Activated T-helper 1 cell treated with anti-CD3 and anti-CD28 coated beads, Interleukin-12 subunit alpha, Interleukin-12 subunit beta, Interleukin-2, Interleukin-4 antibody, amounts not matched to agents 30 ng/mL and 10 ng/mL and 1 ng/mL, durations not matched to agents 14 hours and 24 hours and 36 hours (primary cell): Measurements from ENCODE around the gene NPNT. TPM values are rescaled to one million over a fixed set of nuclear protein-coding genes. Genes with fewer than 3 reads are reported as not detected.
A peak's percentile ranks its signal among the peaks of the same experiment; 100 is the strongest.

Experiments used
- DNase-seq: peaks from one replicate; pipeline ENCODE4 v3.0.0; 2021; ENCODE audit warnings: low spot score
- H3K27ac Mint-ChIP-seq: one replicate; pipeline ENCODE4 v1.8.0; 2021; ENCODE audit warnings: mild to moderate bottlenecking, mixed read lengths
- H3K27me3 Mint-ChIP-seq: one replicate; pipeline ENCODE4 v1.8.0; 2022; ENCODE audit warnings: mild to moderate bottlenecking, moderate library complexity, mixed read lengths; ENCODE audit not compliant: insufficient read depth
- H3K36me3 Mint-ChIP-seq: one replicate; pipeline ENCODE4 v1.8.0; 2021; ENCODE audit warnings: low read depth, mixed read lengths
- H3K4me1 Mint-ChIP-seq: one replicate; pipeline ENCODE4 v1.8.0; 2021; ENCODE audit warnings: low read depth, mixed read lengths
- H3K4me3 Mint-ChIP-seq: one replicate; pipeline ENCODE4 v1.8.0; 2021; ENCODE audit warnings: mild to moderate bottlenecking, moderate library complexity, mixed read lengths
- H3K9me3 Mint-ChIP-seq: one replicate; pipeline ENCODE4 v1.8.0; 2021; ENCODE audit warnings: mixed read lengths
- intact Hi-C: fragments of 100-400 bp; cut with micrococcal nuclease; formaldehyde crosslinking; loops from one replicate; pipeline ENCODE4 v1.15.1; 2024
- total RNA-seq: library from RNA; stranded (reverse); gene quantifications from 2 replicates; pipeline ENCODE4 v1.2.3, GENCODE V29; 2022

NPNT gene
- total RNA-seq, 1 donor from 2014 or later: not detected

DNA sequence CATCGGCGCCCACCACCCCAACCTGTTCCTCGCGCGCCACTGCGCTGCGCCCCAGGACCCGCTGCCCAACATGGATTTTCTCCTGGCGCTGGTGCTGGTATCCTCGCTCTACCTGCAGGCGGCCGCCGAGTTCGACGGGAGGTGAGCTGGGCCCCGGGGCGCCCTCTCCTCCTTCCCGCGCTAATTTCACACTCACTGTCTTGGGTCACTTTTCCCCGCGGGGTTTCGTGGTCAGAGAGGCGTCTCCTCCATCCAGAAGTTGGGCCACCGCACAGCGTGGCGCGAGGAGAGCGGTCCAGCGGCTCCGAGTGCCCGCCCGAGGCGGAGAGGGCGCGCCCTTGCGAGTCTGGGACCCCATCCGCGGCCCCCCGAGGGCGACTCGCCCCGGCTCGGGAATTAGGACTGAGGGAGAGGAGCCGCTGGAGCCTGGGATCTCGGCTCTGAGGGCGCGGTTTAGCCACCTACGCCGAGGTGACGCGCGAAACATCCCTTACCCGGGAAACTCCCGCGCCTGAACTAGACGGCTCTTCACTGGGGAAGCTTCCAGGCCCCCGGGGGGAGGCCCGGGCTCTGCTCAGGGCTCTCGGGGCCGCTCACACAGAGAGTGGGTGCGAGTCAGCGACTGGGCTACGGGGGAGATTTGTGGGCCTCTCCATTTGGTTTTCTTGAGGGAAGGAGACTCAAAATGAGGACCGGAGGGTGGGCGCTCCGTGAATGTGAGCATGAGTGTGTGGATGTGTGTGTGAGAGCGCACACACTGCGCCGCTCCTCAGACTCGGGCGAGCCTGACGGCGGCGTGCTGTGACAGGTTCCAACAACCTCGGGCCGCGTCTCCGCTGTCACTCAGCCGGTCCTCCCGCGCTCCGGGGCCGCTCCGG lies 551 bp downstream of the NPNT start:
- H3K4me3 Mint-ChIP-seq: peak overlapping the region; percentile 73
- H3K4me1 Mint-ChIP-seq: no peaks in the 10 kb centered on the region
- no peak for DNase-seq

DNA sequence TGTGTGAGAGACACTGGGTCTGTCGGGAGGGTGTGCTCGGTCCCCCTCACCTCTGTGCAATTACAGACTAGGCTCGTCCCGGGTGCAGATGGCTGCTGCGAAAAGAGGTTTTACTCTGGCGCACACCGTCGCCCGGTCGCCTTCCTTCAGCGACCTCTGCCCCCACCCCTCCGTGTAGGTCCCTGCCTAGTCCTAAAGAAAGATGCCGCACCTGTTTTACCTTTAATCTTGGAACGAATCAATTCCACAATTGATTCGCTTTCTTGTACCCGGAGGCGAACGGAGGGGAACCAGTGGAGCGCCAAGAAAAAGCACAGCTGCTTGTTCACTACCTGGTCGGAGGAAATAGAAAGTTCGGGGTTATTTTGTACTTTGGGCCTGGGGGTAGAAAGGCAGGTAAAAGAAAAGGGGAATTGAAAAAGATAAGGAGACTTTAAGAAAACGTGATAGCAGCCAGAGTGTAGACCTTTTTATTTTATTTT lies 1.2 kb downstream of the NPNT start:
- Mint-ChIP-seq H3K36me3 (no peaks in the 10 kb centered on the region), H3K9me3 (no peaks in the 10 kb centered on the region), H3K4me1 (no peaks in the 10 kb centered on the region), H3K27me3 (peaks cover 61% of the 10 kb centered on the region), H3K4me3 (peak overlapping the region; percentile 73), H3K27ac (no peak overlapping the region)
- DNase-seq: no peak
- intact Hi-C loops: loop anchor here (10.0 kb wide), 1 partner anchor 192 kb away; the partner anchor contains the start of genes GSTCD and INTS12

More for the DNA sequence above, 551 bp downstream of the NPNT start:
- peak overlapping the region; percentile 61 for H3K27ac Mint-ChIP-seq
- intact Hi-C loops: loop anchor here (10.0 kb wide), 1 partner anchor 191 kb away; the partner anchor contains the start of genes GSTCD and INTS12
- H3K9me3 Mint-ChIP-seq: no peaks in the 10 kb centered on the region
- peaks cover 57% of the 10 kb centered on the region for H3K27me3 Mint-ChIP-seq
- H3K36me3 Mint-ChIP-seq: no peaks in the 10 kb centered on the region

DNA sequence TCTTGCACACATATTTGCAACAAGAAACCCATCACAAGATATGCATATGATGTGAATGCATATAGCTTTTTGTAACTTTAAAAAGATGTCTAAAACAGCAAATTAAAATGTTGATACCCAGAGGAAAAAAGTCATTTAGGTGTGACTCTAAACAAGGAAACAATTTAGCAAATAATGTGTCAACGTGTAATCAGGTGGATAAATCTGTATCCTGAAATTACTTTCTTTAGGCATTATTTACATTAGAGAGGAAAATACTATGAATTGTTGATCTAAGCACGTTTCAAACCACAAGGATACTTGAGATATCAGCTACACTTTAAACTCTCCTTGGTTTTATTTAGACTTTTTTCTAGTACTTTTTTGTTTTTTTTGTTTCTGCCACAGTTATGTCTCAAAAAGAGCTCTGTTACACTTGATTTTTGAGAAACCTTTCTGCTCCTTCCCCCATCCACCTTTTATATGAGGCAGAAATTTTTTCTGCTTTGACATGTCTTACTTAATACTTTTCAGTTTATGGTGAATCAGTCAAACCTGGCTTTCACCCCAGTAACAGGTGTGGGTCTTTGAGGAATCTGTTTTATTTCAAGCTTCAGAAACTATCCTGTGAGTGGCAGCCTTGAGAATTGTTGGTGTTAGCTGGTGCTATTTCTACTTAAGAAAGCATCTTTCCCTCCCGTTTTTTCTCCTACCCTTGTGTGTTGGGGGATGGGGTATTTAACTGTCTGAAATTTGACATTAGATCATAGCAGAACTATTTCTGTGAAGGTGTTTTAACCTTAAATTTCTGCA lies 1.9 kb downstream of the NPNT start:
- peaks cover 63% of the 10 kb centered on the region for H3K27me3 Mint-ChIP-seq
- no peaks in the 10 kb centered on the region for H3K4me1 Mint-ChIP-seq
- no peak overlapping the region for H3K4me3 Mint-ChIP-seq
- intact Hi-C loops: loop anchor here (10.0 kb wide), 1 partner anchor 192 kb away; the partner anchor contains the start of genes GSTCD and INTS12
- H3K36me3 Mint-ChIP-seq: no peaks in the 10 kb centered on the region
- H3K9me3 Mint-ChIP-seq: no peaks in the 10 kb centered on the region
- no peak overlapping the region for H3K27ac Mint-ChIP-seq
- no peak for DNase-seq

DNA sequence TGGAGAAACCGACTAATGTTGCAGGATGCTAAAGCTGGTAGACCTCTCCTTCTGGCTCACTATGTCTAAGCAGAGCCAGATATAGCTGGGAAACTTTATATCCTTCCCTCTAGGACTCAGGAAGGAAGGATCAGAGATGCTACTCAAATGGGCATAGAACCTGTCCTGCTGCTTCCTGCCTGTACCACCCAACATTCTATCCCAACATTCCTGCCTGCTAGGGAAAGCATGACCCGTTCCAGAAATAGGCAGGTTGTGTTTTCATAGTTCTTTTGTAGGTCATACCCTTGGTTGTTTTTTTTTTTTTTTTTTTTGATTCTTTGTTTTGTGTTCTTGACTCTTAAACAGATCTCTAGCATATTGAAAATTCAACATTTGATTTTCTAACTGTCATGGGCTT lies 5.3 kb downstream of the NPNT start:
- H3K27ac Mint-ChIP-seq: no peak overlapping the region
- H3K4me3 Mint-ChIP-seq: no peak overlapping the region
- no peaks in the 10 kb centered on the region for H3K4me1 Mint-ChIP-seq
- H3K27me3 Mint-ChIP-seq: peaks cover 39% of the 10 kb centered on the region
- H3K36me3 Mint-ChIP-seq: no peaks in the 10 kb centered on the region
- no peak for DNase-seq
- intact Hi-C loops: no loop called here
- no peaks in the 10 kb centered on the region for H3K9me3 Mint-ChIP-seq

DNA sequence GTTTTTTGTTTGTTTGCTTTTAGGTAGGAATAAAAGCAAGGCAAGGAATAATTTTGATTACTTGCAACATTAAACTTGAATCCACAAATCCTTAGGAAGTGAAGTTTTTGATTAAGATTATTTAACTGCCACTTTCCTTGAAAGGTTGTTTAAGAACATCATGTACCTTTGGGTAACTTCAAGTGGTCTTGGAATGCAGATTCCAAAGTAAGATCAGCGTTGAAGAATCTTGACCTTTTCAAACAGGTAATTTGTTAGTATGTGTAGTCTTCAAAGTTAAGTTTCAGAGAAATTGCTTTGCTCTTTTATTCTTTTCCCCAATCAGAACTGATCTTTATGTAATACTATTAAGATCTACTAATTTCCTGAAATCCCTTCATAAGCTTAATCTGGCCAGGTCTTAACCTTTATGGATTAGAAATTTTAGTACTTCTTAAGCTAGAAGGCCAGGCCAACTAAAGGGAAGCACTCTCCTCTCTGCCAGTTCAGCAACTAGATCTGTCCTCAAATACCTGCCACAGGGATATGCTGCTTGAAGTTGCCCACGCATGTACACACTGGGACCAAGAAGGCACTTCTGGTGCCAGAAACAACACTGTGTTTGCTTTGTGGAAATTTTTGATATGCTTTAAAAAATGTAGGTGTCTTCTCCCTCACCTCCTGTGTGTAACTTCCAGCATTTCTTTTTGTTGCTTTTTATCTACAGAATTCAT lies 7.4 kb downstream of the NPNT start:
- no peak for DNase-seq
- H3K36me3 Mint-ChIP-seq: no peaks in the 10 kb centered on the region
- no peak overlapping the region for H3K4me3 Mint-ChIP-seq
- H3K27me3 Mint-ChIP-seq: peaks cover 27% of the 10 kb centered on the region
- no peak overlapping the region for H3K27ac Mint-ChIP-seq
- H3K9me3 Mint-ChIP-seq: no peaks in the 10 kb centered on the region
- no peaks in the 10 kb centered on the region for H3K4me1 Mint-ChIP-seq
- intact Hi-C loops: no loop called here

DNA sequence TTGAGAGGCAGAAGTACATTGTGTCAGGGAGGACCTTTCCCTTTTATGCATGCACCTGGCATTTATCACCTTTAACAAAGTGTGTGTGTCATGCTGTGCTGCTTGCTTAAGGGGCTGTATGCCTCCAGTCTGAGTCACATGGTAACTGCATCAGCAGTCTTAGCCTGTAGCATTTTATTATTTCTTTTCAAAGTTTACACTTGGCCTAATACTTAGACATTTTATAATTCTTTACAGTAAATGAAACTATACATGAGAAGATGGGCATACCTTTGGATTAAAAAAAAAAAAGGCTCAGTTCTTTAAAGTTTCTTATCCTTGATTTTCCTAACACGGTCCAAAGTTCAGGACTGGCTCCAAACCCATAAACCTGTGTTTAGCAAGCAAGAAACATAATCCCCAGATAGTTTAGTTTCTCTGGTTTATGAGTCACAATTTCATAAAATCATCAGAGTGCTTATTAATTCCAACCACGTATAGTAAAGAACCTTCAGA lies 14.6 kb downstream of the NPNT start:
- H3K4me3 Mint-ChIP-seq: no peak overlapping the region
- H3K27me3 Mint-ChIP-seq: no peaks in the 10 kb centered on the region
- H3K36me3 Mint-ChIP-seq: no peaks in the 10 kb centered on the region
- no peak for DNase-seq
- intact Hi-C loops: no loop called here
- no peak overlapping the region for H3K27ac Mint-ChIP-seq
- H3K9me3 Mint-ChIP-seq: no peaks in the 10 kb centered on the region
- no peaks in the 10 kb centered on the region for H3K4me1 Mint-ChIP-seq

DNA sequence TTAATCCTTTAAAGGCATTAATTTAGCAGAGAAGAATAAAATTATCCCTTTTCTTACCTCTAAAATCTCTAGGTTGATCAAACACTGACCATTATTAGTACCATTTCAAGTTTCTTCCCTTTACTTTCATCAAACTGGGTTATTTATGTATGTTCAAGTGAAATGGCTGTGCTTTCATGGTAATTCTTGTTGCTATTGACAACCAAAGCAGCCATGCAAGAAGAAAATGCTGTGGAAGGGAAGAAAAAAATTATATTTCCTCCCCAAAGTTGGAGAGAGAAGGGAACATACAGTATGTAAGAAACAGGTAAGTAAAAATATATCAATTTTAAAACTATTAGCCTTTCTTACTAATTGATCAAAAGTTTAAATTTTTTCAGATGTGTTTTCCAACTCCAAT lies 16.2 kb downstream of the NPNT start:
- no peaks in the 10 kb centered on the region for H3K36me3 Mint-ChIP-seq
- H3K27me3 Mint-ChIP-seq: no peaks in the 10 kb centered on the region
- no peaks in the 10 kb centered on the region for H3K4me1 Mint-ChIP-seq
- H3K27ac Mint-ChIP-seq: no peak overlapping the region
- intact Hi-C loops: no loop called here
- DNase-seq: no peak
- H3K4me3 Mint-ChIP-seq: no peak overlapping the region
- no peaks in the 10 kb centered on the region for H3K9me3 Mint-ChIP-seq

DNA sequence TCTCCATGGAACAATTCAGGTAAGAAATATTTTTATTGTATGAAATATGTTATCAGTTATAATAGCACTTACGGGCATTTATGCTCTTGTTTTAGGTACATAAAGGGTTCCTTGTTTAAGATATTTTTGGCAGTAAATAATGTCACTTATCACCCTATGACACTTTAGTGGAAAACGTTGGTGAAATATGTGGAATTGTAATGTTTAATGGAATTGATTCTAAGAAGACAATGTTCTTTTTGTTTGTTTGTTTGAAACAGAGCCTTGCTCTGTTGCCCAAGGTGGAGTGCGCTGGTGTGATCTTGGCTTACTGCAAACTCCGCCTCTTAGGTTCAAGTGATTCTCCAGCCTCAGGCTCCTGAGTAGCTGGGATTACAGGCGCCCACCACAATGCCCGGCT lies 17.4 kb downstream of the NPNT start:
- Mint-ChIP-seq H3K4me1 (no peaks in the 10 kb centered on the region), H3K4me3 (no peak overlapping the region), H3K27ac (no peak overlapping the region), H3K27me3 (no peaks in the 10 kb centered on the region), H3K36me3 (no peaks in the 10 kb centered on the region), H3K9me3 (no peaks in the 10 kb centered on the region)
- intact Hi-C loops: no loop called here
- DNase-seq: no peak

DNA sequence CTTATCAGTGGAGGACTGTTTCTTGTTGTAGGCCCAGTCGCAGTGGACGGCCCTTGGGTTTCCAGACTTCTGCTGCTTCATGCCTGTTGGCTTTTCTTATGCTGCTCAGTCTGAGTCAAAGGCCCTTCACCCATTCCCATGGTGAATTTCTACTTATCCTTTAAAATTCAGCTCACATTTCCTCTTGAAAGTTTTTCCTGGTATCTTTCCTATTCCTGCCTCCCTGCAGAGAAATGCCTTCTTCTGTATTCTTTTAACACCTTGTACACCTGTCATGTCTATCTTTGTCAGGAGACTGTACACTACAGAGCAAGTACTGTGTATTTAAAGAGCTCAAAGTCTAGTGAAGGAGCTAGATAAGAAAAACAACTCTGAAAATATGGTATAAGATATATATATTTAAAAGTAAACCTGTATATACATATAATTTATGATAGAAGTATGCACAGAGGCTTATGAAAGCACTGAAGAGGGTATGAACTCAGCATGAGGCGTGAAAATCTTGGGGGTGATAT lies 22.0 kb downstream of the NPNT start:
- intact Hi-C loops: no loop called here
- Mint-ChIP-seq H3K9me3 (no peaks in the 10 kb centered on the region), H3K27ac (no peak overlapping the region), H3K4me1 (no peaks in the 10 kb centered on the region), H3K27me3 (no peaks in the 10 kb centered on the region), H3K36me3 (no peaks in the 10 kb centered on the region), H3K4me3 (no peak overlapping the region)
- no peak for DNase-seq

DNA sequence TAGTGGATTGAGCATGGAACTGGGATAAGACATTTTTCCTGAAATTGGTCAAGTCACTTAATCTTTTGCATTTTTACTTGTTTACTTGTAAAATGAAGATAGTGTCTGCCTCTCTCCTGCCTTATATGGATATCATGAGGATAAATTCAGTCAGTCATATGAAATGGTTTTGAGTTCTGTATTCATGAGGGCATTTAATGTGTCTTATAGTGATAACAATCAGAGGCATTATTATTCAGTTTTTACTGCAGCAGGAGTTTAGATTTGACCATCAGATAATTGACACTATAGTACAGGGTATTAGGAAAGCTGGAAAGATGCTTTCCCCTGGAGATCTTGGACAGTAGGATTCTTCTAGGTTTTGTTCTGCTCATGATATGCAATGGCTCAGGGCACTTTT lies 26.0 kb downstream of the NPNT start:
- no peaks in the 10 kb centered on the region for H3K4me1 Mint-ChIP-seq
- intact Hi-C loops: no loop called here
- H3K4me3 Mint-ChIP-seq: no peak overlapping the region
- no peak for DNase-seq
- no peaks in the 10 kb centered on the region for H3K36me3 Mint-ChIP-seq
- no peak overlapping the region for H3K27ac Mint-ChIP-seq
- H3K9me3 Mint-ChIP-seq: no peaks in the 10 kb centered on the region
- no peaks in the 10 kb centered on the region for H3K27me3 Mint-ChIP-seq

DNA sequence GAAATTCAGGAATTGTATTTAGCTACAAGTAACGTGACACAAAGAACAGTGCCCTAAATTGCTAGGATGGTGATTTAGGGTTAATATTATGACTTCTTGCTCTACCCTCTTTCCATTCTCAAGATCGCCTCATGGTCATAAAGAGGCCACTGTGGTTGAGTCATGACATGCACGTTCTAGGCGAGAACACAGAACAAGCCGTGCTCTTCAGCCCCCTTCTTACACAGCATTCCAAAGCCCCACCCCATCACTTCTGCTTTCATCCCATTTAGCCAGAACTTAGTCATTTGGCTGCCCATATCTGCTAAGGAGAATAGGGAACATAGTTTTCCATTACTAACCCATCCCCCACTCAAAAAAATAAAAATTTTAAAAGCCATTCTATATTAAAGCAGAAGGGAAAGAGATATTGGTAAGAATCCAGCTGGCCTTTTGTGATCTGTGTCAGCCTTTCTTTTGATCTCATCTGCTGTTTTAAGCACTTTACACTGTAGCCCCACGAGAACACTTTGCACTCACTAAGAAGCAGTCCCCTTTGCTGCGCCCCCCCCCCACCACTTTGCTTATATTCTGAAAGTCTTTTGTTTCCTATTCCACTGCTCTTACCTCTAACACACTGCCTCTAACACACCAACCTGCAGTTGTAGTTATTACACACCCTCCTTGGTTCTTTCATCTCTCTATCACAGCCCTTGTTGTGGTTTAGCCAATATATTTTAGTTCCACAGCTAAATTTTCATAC lies 28.4 kb downstream of the NPNT start:
- Mint-ChIP-seq H3K4me3 (no peak overlapping the region), H3K27me3 (no peaks in the 10 kb centered on the region), H3K4me1 (no peaks in the 10 kb centered on the region), H3K9me3 (no peaks in the 10 kb centered on the region), H3K27ac (no peak overlapping the region), H3K36me3 (no peaks in the 10 kb centered on the region)
- intact Hi-C loops: no loop called here
- no peak for DNase-seq

DNA sequence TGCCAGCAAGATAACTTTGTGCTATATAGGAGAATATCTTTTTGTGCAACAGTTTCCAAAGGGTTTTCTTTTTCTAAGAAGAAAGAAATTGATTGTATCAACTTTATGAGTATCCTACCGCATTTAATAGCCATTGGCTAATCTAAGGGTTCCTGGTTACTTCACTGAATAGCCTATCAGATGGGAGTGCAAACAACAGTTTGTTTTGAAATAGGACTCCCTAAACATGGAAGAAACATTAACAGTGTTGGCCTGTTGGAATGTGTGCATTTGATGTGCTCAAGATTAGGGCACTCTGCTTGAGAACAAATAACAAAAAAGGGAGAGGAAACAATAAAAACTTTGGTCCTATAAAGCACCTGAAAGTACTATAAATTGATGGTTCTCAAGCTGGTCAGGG lies 29.1 kb downstream of the NPNT start:
- DNase-seq: no peak
- Mint-ChIP-seq H3K9me3 (no peaks in the 10 kb centered on the region), H3K27me3 (no peaks in the 10 kb centered on the region), H3K4me3 (no peak overlapping the region), H3K4me1 (no peaks in the 10 kb centered on the region), H3K27ac (no peak overlapping the region), H3K36me3 (no peaks in the 10 kb centered on the region)
- intact Hi-C loops: no loop called here
